Ascending aorta (tissue), 2 donors: ENCODE data around the gene BCAP31. TPM values are rescaled to one million over a fixed set of nuclear protein-coding genes. Genes with fewer than 3 reads are reported as not detected.
"Not testable (repeated sequence)": the region's sequence is repeated elsewhere in the genome, so short reads cannot be mapped to it uniquely, and the experiment has no call there.

Experiments used
- DNase-seq, 2 donors: peaks; one replicate each; pipeline ENCODE4 v3.0.0-alpha.2; 2019; ENCODE audit warnings: low spot score in 2 of 2
- H3K27ac ChIP-seq, 2 donors: fragments of 200-600 bp; sonication (generic); one replicate each; pipeline ENCODE4 v1.5.1; 2016 to 2017; ENCODE audit warnings: mild to moderate bottlenecking in 1 of 2
- H3K27me3 ChIP-seq: fragments of 200-600 bp; sonication (generic); one replicate; pipeline ENCODE4 v1.5.1; 2017
- H3K36me3 ChIP-seq, 2 donors: fragments of 200-600 bp; sonication (generic); one replicate each; pipeline ENCODE4 v1.5.1; 2016
- H3K4me1 ChIP-seq, 2 donors: fragments of 200-600 bp; sonication (generic); one replicate each; pipeline ENCODE4 v1.5.1; 2016 to 2017; ENCODE audit warnings: mild to moderate bottlenecking in 1 of 2
- H3K4me3 ChIP-seq, 2 donors: fragments of 200-600 bp; sonication (generic); one replicate each; pipeline ENCODE4 v1.5.1; 2016 to 2017; ENCODE audit warnings: mild to moderate bottlenecking in 1 of 2
- H3K9me3 ChIP-seq, 2 donors: fragments of 200-600 bp; sonication (generic); one replicate each; pipeline ENCODE4 v1.5.1; 2016
- intact Hi-C: fragments of 100-400 bp; cut with DNase I; formaldehyde crosslinking; loops from one replicate; pipeline ENCODE4 v1.15.1; 2023
- total RNA-seq: library from RNA; depleted of rRNA; stranded (reverse); fragments of >200 nt; gene quantifications from one replicate; pipeline ENCODE4 v1.1.0, GENCODE V29; 2016
- TF ChIP-seq, protein P1 (sequence below), 3 experiments: fragments of 200-600 bp in 2 of 3; fragments of 450-650 bp in 1 of 3; sonication (generic) in 2 of 3; IDR thresholded peaks; one replicate each; pipeline ENCODE4 v1.5.1; 2016 to 2019; ENCODE audit warnings: antibody characterized with exemption in 3 of 3, mild to moderate bottlenecking in 1 of 3, moderate library complexity in 1 of 3

The BCAP31 gene
- total RNA-seq, 1 donor from 2014 or later = 63.0 TPM

- Histone ChIP-seq H3K27ac (no peak overlapping the region), H3K36me3 (peaks cover 10 to 42% of the 10 kb centered on the region in 2 donors), H3K4me3 (no peak overlapping the region), H3K9me3 (no peaks in the 10 kb centered on the region), H3K4me1 (no peaks in the 10 kb centered on the region), H3K27me3 (no peaks in the 10 kb centered on the region)
- intact Hi-C loops = no loop called here
- no peak for DNase-seq
- TF ChIP-seq, protein P1, sequence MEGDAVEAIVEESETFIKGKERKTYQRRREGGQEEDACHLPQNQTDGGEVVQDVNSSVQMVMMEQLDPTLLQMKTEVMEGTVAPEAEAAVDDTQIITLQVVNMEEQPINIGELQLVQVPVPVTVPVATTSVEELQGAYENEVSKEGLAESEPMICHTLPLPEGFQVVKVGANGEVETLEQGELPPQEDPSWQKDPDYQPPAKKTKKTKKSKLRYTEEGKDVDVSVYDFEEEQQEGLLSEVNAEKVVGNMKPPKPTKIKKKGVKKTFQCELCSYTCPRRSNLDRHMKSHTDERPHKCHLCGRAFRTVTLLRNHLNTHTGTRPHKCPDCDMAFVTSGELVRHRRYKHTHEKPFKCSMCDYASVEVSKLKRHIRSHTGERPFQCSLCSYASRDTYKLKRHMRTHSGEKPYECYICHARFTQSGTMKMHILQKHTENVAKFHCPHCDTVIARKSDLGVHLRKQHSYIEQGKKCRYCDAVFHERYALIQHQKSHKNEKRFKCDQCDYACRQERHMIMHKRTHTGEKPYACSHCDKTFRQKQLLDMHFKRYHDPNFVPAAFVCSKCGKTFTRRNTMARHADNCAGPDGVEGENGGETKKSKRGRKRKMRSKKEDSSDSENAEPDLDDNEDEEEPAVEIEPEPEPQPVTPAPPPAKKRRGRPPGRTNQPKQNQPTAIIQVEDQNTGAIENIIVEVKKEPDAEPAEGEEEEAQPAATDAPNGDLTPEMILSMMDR (IDR thresholded peaks at IDR 0.05) = no peak
Observed at GRCh38 chrX:153714256-153714655, 9.9 kb downstream of the BCAP31 start.

- H3K36me3 ChIP-seq = peaks cover 6 to 23% of the 10 kb centered on the region in 2 donors
- intact Hi-C loops = no loop called here
- TF ChIP-seq, protein P1 (IDR thresholded peaks at IDR 0.05) = no peak
- no peak overlapping the region for H3K27ac ChIP-seq
- H3K27me3 ChIP-seq = no peaks in the 10 kb centered on the region
- DNase-seq = no peak
- no peaks in the 10 kb centered on the region for H3K4me1 ChIP-seq
- H3K9me3 ChIP-seq = no peaks in the 10 kb centered on the region
- no peak overlapping the region for H3K4me3 ChIP-seq
Observed at GRCh38 chrX:153709726-153710674, 14.2 kb downstream of the BCAP31 start.

GRCh38 chrX:153708415-153708814 is 15.8 kb downstream of the BCAP31 start:
- TF ChIP-seq, protein P1 (IDR thresholded peaks at IDR 0.05) = peak; percentile 59 to 66 (median 64)
- Histone ChIP-seq H3K4me1 (no peaks in the 10 kb centered on the region), H3K27ac (peak overlapping the region in 1 of 2 donors; percentile 18), H3K9me3 (no peaks in the 10 kb centered on the region), H3K27me3 (no peaks in the 10 kb centered on the region), H3K4me3 (no peak overlapping the region), H3K36me3 (peaks cover 6 to 9% of the 10 kb centered on the region in 2 donors)
- DNase-seq = no peak
- intact Hi-C loops = loop anchor here (1.0 kb wide), 1 partner anchor 98 kb away; no protein-coding TSS in a partner anchor

DNA sequence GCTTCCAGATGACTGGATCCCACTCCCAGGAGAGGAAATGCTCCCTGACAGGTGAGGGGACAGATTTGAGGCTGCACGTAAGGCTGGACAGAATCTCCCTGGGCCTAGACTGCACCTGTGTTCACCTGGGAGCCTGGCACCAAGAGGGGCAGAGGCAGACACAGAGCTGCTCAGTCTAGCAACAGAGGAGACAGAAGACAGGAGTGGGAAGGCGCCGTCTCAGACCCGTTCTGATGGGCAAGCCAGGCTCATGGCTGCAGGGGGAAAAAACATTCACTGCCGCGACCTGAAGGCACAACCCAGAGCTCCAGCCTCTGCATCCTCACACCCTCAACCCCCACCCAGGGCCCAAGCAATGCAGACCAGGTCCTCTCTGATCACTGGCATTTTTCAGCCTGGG is 16.8 kb downstream of the BCAP31 start:
- peaks cover 4 to 6% of the 10 kb centered on the region in 2 donors for H3K36me3 ChIP-seq
- intact Hi-C loops = no loop called here
- H3K9me3 ChIP-seq = no peaks in the 10 kb centered on the region
- TF ChIP-seq, protein P1 (IDR thresholded peaks at IDR 0.05) = no peak
- no peaks in the 10 kb centered on the region for H3K27me3 ChIP-seq
- no peak overlapping the region for H3K27ac ChIP-seq
- H3K4me3 ChIP-seq = no peak overlapping the region
- DNase-seq = no peak
- no peaks in the 10 kb centered on the region for H3K4me1 ChIP-seq

- TF ChIP-seq, protein P1 (IDR thresholded peaks at IDR 0.05) = no peak
- Histone ChIP-seq H3K27ac (no peak overlapping the region), H3K9me3 (no peaks in the 10 kb centered on the region), H3K4me1 (no peaks in the 10 kb centered on the region), H3K27me3 (no peaks in the 10 kb centered on the region), H3K4me3 (no peak overlapping the region), H3K36me3 (peaks cover 6 to 9% of the 10 kb centered on the region in 2 donors)
- no peak for DNase-seq
- intact Hi-C loops = no loop called here
Observed at GRCh38 chrX:153706799-153707198, 17.4 kb downstream of the BCAP31 start.

- H3K9me3 ChIP-seq, H3K4me3 ChIP-seq, H3K27me3 ChIP-seq, H3K4me1 ChIP-seq, DNase-seq, intact Hi-C loops: not testable (repeated sequence)
- H3K27ac ChIP-seq = peak overlapping the region; percentile 46 to 48
- H3K36me3 ChIP-seq = peaks cover 15 to 17% of the 10 kb centered on the region in 2 donors
Observed at GRCh38 chrX:153705403-153706060, 18.7 kb downstream of the BCAP31 start.

GRCh38 chrX:153704631-153705402 is 19.4 kb downstream of the BCAP31 start:
- intact Hi-C loops, H3K4me3 ChIP-seq, H3K4me1 ChIP-seq, H3K27me3 ChIP-seq, DNase-seq, H3K9me3 ChIP-seq: not testable (repeated sequence)
- peak overlapping the region; percentile 46 to 48 for H3K27ac ChIP-seq
- peaks cover 11 to 14% of the 10 kb centered on the region in 2 donors for H3K36me3 ChIP-seq
